Measurements from ENCODE around the gene KRTAP4-6. TPM values are rescaled to one million over a fixed set of nuclear protein-coding genes. Genes with fewer than 3 reads are reported as not detected.
"Not testable (repeated sequence)": the region's sequence is repeated elsewhere in the genome, so short reads cannot be mapped to it uniquely, and the experiment has no call there.

KRTAP4-6 gene
- total and polyA plus RNA-seq, 2 of the 13 experiments (the other 11 are each of a cell fraction or from before 2014, with no cell fraction given) = not detected

- CTCF ChIA-PET (ENCODE audit: low intra/inter-chr PET ratio, low total read pairs) = no interaction called here
- no peak for DNase-seq (ENCODE audit: low spot score)
- Histone ChIP-seq H3K4me2 (ENCODE audit: low read depth, low read length) (no peak within 1 kb of the TSS), H2AFZ (ENCODE audit: low read length) (no peak within 1 kb of the TSS), H3K27ac (ENCODE audit: extremely low read length, insufficient read depth, low read length) (no peak within 1 kb of the TSS), H3K27me3 (ENCODE audit: control insufficient read depth in 1 of 2, insufficient read depth in 2 of 2, low read length in 2 of 2) (no peaks in the 10 kb centered on the region; a peak in 1 of 5 replicates), H3K4me3 (replicated peaks in 1 of 3; ENCODE audit: insufficient read depth in 1 of 3, low read depth in 2 of 3, low read length in 3 of 3) (no peak within 1 kb of the TSS), H3K4me1 (ENCODE audit: insufficient read depth, low read length) (no peaks in the 10 kb centered on the region), H3K36me3 (replicated peaks in 1 of 2; ENCODE audit: control insufficient read depth in 1 of 2, insufficient read depth in 2 of 2, low read length in 2 of 2) (no peaks in the 10 kb centered on the region), H3K9me3 (ENCODE audit: low read length) (no peaks in the 10 kb centered on the region), H3K79me2 (ENCODE audit: insufficient read depth, low read length) (no peaks in the 10 kb centered on the region), H4K20me1 (ENCODE audit: insufficient read depth, low read length) (no peaks in the 10 kb centered on the region), H3K9ac (ENCODE audit: insufficient read depth, low read depth, low read length) (no peak within 1 kb of the TSS)
- FAIRE-seq = no peak
- 0% methylated on average over 1 of the region's 2 CpGs for WGBS (ENCODE audit: low lambda C conversion rate)
- in situ Hi-C loops (cut with HindIII; ENCODE audit: extremely low pct_ligation_motif_present, low pct_unique_long_range_greater_than_20kb) = no loop called here
- ATAC-seq = no peak
- BruUV-seq (replicated peaks) = no TSS peak
- POLR2A ChIA-PET = no interaction called here
- intact Hi-C loops (cut with micrococcal nuclease; ENCODE audit: unreplicated experiment) = no loop called here
- TF ChIP-seq AGO1 (IDR thresholded peaks at IDR 0.05; ENCODE audit: low read depth, low read length, poor library complexity, severe bottlenecking) = no peak
- TF ChIP-seq, protein P1, sequence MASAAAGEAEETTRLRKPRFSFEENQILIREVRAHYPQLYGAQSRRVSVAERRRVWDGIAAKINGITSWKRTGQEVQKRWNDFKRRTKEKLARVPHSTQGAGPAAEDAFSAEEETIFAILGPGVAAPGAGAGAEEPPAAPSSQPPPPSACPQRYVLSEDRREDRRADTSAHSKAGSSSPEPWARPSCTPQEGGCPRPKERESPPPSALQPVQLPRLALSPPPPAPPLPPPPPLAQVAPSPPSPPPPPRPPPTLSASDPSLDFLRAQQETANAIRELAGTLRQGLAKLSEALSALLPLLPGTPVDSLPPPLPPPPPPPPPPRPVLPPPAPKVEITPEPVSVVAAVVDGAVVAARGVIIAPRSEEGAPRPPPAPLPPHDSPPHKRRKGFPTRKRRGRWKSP (CRISPR knock-in tag; IDR thresholded peaks at IDR 0.05) = no peak
- TF ChIP-seq NR2C2 (CRISPR knock-in tag; IDR thresholded peaks at IDR 0.05; ENCODE audit: borderline replicate concordance) = no peak
- TF ChIP-seq HNRNPLL (IDR thresholded peaks at IDR 0.05; ENCODE audit: low read depth, low read length, poor library complexity, severe bottlenecking) = no peak
- no peak for TF ChIP-seq RXRA (CRISPR knock-in tag; IDR thresholded peaks at IDR 0.05)
- no peak for TF ChIP-seq ZNF841 (CRISPR knock-in tag; IDR thresholded peaks at IDR 0.05; ENCODE audit: borderline replicate concordance)
- TF ChIP-seq, protein P2, sequence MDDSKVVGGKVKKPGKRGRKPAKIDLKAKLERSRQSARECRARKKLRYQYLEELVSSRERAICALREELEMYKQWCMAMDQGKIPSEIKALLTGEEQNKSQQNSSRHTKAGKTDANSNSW (CRISPR knock-in tag; IDR thresholded peaks at IDR 0.05; ENCODE audit: borderline replicate concordance) = no peak
- TF ChIP-seq KMT2A (CRISPR knock-in tag; IDR thresholded peaks at IDR 0.05) = no peak
- no peak for TF ChIP-seq PPARG (CRISPR knock-in tag; conservative IDR thresholded peaks at IDR 0.05)
- TF ChIP-seq ZNF530 (CRISPR knock-in tag; IDR thresholded peaks at IDR 0.05; ENCODE audit: low read depth) = no peak
- TF ChIP-seq REST (IDR thresholded peaks at IDR 0.05; ENCODE audit: borderline replicate concordance in 1 of 2, low read depth in 1 of 2, low read length in 2 of 2) = no peak
Observed at GRCh38 chr17:41149652-41149985, 9.3 kb upstream of the KRTAP4-6 start, which contains the start of gene KRTAP4-5. Gene KRTAP4-5, minus strand, starts transcription at chr17:41149825. Its CDS starts 58 bp downstream, at chr17:41149767.

GRCh38 chr17:41148971-41149651 lies 8.8 kb upstream of the KRTAP4-6 start:
- in situ Hi-C loops (cut with HindIII; ENCODE audit: extremely low pct_ligation_motif_present, low pct_unique_long_range_greater_than_20kb); H3K27ac ChIP-seq (ENCODE audit: extremely low read length, insufficient read depth, low read length); H3K27me3 ChIP-seq (ENCODE audit: control insufficient read depth in 1 of 2, insufficient read depth in 2 of 2, low read length in 2 of 2); CTCF ChIA-PET (ENCODE audit: low intra/inter-chr PET ratio, low total read pairs); H2AFZ ChIP-seq (ENCODE audit: low read length); H3K36me3 ChIP-seq (replicated peaks in 1 of 2; ENCODE audit: control insufficient read depth in 1 of 2, insufficient read depth in 2 of 2, low read length in 2 of 2); DNase-seq (ENCODE audit: low spot score); H3K9me3 ChIP-seq (ENCODE audit: low read length); H3K4me2 ChIP-seq (ENCODE audit: low read depth, low read length); H3K4me1 ChIP-seq (ENCODE audit: insufficient read depth, low read length); BruUV-seq (replicated peaks); H3K9ac ChIP-seq (ENCODE audit: insufficient read depth, low read depth, low read length); H3K79me2 ChIP-seq (ENCODE audit: insufficient read depth, low read length); H3K4me3 ChIP-seq (replicated peaks in 1 of 3; ENCODE audit: insufficient read depth in 1 of 3, low read depth in 2 of 3, low read length in 3 of 3); H4K20me1 ChIP-seq (ENCODE audit: insufficient read depth, low read length); POLR2A ChIA-PET; ATAC-seq; intact Hi-C loops (cut with micrococcal nuclease; ENCODE audit: unreplicated experiment); FAIRE-seq: not testable (repeated sequence)
- WGBS (ENCODE audit: low lambda C conversion rate) = 33% methylated on average over 8 of the region's 10 CpGs
